ENCODE data around the gene KIF3C. TPM values are rescaled to one million over a fixed set of nuclear protein-coding genes. Genes with fewer than 3 reads are reported as not detected.
A peak's percentile ranks its signal among the peaks of the same experiment; 100 is the strongest.

Gene KIF3C
- total and polyA plus RNA-seq, 9 of the 15 experiments (the other 6 are each of a cell fraction or from before 2014, with no cell fraction given), result 0.69 to 6.7 (median 3.3) TPM

DNA sequence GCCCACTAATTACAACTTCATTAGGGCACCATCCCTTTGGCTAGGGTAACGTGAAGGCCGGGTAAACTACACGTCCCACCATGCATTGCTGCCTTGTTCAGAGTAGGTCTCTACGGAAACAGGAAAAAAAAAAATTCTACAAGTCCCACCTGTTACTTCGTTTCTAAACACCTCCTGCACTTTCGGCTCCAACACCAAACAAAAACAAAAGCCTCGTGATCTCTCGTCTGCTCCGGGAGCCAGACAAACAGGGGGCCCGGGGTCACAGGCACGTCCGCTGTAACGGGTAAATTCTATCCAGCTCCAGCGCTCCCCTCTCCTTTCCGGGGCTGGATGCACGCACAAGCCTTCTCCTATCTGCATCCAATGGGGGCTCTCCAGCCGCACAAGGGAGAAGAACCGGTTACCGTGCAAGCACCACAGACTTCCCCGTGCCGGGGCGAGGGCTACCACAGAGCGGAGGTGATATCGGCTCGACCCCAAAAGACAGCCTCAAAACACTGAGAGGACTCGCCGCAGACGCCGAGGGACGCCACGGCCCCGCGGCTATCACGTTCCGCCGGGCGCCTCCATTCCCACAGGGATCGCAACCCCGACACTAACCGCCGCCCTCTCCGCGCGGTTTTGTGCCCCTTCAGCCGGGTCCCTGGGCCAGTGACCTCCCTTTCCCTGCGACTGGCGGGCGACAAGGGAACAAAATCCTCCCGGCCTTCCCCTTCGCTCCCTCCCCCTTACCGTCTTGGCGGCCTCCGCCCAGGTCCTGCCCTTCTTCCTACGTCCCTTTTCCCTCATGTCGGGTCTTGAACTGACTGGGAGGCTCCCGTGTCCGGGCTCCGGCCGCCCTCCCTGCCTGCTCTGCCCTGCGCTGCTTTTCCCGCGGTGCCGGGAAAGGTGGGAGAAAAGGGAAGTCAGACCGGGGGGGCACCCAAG is 104.6 kb downstream of the KIF3C start (continued):
- TF ChIP-seq CXXC5 (CRISPR knock-in tag; IDR thresholded peaks at IDR 0.05) (peak; percentile 57), ZNF175 (CRISPR knock-in tag; IDR thresholded peaks at IDR 0.05; ENCODE audit: low read depth) (no peak), TRIM28 (IDR thresholded peaks at IDR 0.05) (0 out of 2 replicates have a peak, but pooled peaks have one; percentile 14), SRSF1 (IDR thresholded peaks at IDR 0.05; ENCODE audit: low read depth, low read length) (no peak), TARDBP (IDR thresholded peaks at IDR 0.05) (no peak), GABPA (tag; conservative IDR thresholded peaks at IDR 0.05; ENCODE audit: low read depth) (peak; percentile 52), HIVEP1 (CRISPR knock-in tag; IDR thresholded peaks at IDR 0.05) (no peak), ZNF764 (CRISPR knock-in tag; IDR thresholded peaks at IDR 0.05; ENCODE audit: low read depth) (no peak), TEAD1 (CRISPR knock-in tag; IDR thresholded peaks at IDR 0.05) (0 out of 4 replicates have a peak, but pooled peaks of 1 of the 2 experiments have one; percentile 9), ERF (CRISPR knock-in tag; IDR thresholded peaks at IDR 0.05) (no peak), BRD9 (IDR thresholded peaks at IDR 0.05; ENCODE audit: low read depth, partially characterized antibody) (no peak), MAZ (CRISPR knock-in tag; conservative IDR thresholded peaks at IDR 0.05 in 1 of 2, IDR thresholded peaks at IDR 0.05 in 1 of 2) (peak in 1 of 2 experiments; percentile 41; a peak in 2 of 4 replicates), EGR1 (conservative IDR thresholded peaks at IDR 0.05) (no peak), SMAD3 (CRISPR knock-in tag; conservative IDR thresholded peaks at IDR 0.05) (0 out of 2 replicates have a peak, but pooled peaks have one; percentile 42), HDAC2 (IDR thresholded peaks at IDR 0.05) (peak; percentile 32; the same call in 1 of the 2 replicates), RB1 (IDR thresholded peaks at IDR 0.05; ENCODE audit: low read depth) (peak; percentile 37; the same call in 1 of the 2 replicates), SRSF9 (IDR thresholded peaks at IDR 0.05; ENCODE audit: borderline replicate concordance, low read depth, low read length) (no peak), EP400 (IDR thresholded peaks at IDR 0.05) (peak; percentile 68), XRCC5 (IDR thresholded peaks at IDR 0.05; ENCODE audit: low read depth, low read length) (0 out of 2 replicates have a peak, but pooled peaks have one; percentile 40)
- TF ChIP-seq, protein P1, sequence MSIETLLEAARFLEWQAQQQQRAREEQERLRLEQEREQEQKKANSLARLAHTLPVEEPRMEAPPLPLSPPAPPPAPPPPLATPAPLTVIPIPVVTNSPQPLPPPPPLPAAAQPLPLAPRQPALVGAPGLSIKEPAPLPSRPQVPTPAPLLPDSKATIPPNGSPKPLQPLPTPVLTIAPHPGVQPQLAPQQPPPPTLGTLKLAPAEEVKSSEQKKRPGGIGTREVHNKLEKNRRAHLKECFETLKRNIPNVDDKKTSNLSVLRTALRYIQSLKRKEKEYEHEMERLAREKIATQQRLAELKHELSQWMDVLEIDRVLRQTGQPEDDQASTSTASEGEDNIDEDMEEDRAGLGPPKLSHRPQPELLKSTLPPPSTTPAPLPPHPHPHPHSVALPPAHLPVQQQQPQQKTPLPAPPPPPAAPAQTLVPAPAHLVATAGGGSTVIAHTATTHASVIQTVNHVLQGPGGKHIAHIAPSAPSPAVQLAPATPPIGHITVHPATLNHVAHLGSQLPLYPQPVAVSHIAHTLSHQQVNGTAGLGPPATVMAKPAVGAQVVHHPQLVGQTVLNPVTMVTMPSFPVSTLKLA (conservative IDR thresholded peaks at IDR 0.05), result peak; percentile 61 to 62
- TF ChIP-seq, protein P2, sequence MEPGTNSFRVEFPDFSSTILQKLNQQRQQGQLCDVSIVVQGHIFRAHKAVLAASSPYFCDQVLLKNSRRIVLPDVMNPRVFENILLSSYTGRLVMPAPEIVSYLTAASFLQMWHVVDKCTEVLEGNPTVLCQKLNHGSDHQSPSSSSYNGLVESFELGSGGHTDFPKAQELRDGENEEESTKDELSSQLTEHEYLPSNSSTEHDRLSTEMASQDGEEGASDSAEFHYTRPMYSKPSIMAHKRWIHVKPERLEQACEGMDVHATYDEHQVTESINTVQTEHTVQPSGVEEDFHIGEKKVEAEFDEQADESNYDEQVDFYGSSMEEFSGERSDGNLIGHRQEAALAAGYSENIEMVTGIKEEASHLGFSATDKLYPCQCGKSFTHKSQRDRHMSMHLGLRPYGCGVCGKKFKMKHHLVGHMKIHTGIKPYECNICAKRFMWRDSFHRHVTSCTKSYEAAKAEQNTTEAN (CRISPR knock-in tag; IDR thresholded peaks at IDR 0.05), result no peak
- TF ChIP-seq, protein P3, sequence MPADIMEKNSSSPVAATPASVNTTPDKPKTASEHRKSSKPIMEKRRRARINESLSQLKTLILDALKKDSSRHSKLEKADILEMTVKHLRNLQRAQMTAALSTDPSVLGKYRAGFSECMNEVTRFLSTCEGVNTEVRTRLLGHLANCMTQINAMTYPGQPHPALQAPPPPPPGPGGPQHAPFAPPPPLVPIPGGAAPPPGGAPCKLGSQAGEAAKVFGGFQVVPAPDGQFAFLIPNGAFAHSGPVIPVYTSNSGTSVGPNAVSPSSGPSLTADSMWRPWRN (IDR thresholded peaks at IDR 0.05; ENCODE audit: low read depth), result no peak
- TF ChIP-seq, protein P4, sequence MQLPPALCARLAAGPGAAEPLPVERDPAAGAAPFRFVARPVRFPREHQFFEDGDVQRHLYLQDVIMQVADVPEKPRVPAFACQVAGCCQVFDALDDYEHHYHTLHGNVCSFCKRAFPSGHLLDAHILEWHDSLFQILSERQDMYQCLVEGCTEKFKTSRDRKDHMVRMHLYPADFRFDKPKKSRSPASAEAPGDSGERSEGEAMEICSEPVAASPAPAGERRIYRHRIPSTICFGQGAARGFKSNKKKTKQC (CRISPR knock-in tag; IDR thresholded peaks at IDR 0.05), result peak; percentile 67; the same call in 1 of the 2 replicates
